ENCODE measurements around the gene HSD11B1.
A peak's percentile ranks its signal among the peaks of the same experiment; 100 is the strongest.
"Not testable (repeated sequence)": the region's sequence is repeated elsewhere in the genome, so short reads cannot be mapped to it uniquely, and the experiment has no call there.

Gene HSD11B1

DNA sequence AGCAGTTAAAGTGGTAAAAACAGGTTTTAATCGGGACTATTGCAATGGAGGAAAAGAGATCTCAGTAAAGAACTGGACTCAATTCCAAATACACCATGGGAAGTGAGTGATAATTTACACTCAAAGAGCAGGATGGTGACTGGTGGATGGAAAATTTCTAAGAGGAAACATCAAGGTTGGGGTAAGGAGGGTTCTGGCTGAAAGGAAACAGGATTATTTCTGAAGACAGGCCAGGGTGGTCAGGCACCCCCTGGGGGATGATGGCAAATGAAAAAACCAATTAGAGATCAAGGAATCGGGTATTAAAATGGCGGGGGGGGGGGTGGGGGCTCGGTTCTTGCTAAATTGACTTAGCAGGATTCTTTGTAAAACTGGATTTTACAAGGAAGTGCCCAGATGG lies 12.3 kb upstream of the HSD11B1 start:
- no peaks in the 10 kb centered on the region for H3K4me1 ChIP-seq (ENCODE audit: low read depth, poor library complexity, severe bottlenecking)
- H3K4me2 ChIP-seq = no peak overlapping the region
- no peaks in the 10 kb centered on the region for H3K27me3 ChIP-seq (ENCODE audit: insufficient read depth, low read depth)
- H3K79me2 ChIP-seq (ENCODE audit: insufficient read depth, low read depth) = no peaks in the 10 kb centered on the region
- H3K36me3 ChIP-seq (ENCODE audit: insufficient read depth) = no peaks in the 10 kb centered on the region
- H3K9ac ChIP-seq = no peak overlapping the region
- H2AFZ ChIP-seq (ENCODE audit: low read depth) = no peak overlapping the region; the same call in 1 of the 2 replicates
- H3K4me3 ChIP-seq (IDR thresholded peaks at IDR 0.05; ENCODE audit: insufficient read depth, low read depth, low read length) = no peak overlapping the region
- TF ChIP-seq, protein P1, sequence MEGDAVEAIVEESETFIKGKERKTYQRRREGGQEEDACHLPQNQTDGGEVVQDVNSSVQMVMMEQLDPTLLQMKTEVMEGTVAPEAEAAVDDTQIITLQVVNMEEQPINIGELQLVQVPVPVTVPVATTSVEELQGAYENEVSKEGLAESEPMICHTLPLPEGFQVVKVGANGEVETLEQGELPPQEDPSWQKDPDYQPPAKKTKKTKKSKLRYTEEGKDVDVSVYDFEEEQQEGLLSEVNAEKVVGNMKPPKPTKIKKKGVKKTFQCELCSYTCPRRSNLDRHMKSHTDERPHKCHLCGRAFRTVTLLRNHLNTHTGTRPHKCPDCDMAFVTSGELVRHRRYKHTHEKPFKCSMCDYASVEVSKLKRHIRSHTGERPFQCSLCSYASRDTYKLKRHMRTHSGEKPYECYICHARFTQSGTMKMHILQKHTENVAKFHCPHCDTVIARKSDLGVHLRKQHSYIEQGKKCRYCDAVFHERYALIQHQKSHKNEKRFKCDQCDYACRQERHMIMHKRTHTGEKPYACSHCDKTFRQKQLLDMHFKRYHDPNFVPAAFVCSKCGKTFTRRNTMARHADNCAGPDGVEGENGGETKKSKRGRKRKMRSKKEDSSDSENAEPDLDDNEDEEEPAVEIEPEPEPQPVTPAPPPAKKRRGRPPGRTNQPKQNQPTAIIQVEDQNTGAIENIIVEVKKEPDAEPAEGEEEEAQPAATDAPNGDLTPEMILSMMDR (conservative IDR thresholded peaks at IDR 0.05; ENCODE audit: low read depth, low read length) = no peak
- H4K20me1 ChIP-seq (ENCODE audit: insufficient read depth) = no peaks in the 10 kb centered on the region
- H3K27ac ChIP-seq = no peak overlapping the region

- Histone ChIP-seq H3K9ac (no peak overlapping the region), H3K36me3 (ENCODE audit: insufficient read depth) (no peaks in the 10 kb centered on the region), H3K4me1 (ENCODE audit: low read depth, poor library complexity, severe bottlenecking) (no peaks in the 10 kb centered on the region), H3K79me2 (ENCODE audit: insufficient read depth, low read depth) (no peaks in the 10 kb centered on the region), H4K20me1 (ENCODE audit: insufficient read depth) (no peaks in the 10 kb centered on the region), H2AFZ (ENCODE audit: low read depth) (peak overlapping the region; percentile 6; the same call in 1 of the 2 replicates), H3K4me3 (IDR thresholded peaks at IDR 0.05; ENCODE audit: insufficient read depth, low read depth, low read length) (no peak overlapping the region), H3K27ac (no peak overlapping the region), H3K27me3 (ENCODE audit: insufficient read depth, low read depth) (no peaks in the 10 kb centered on the region), H3K4me2 (peak overlapping the region; percentile 1; the same call in 1 of the 2 replicates)
- TF ChIP-seq, protein P1 (conservative IDR thresholded peaks at IDR 0.05; ENCODE audit: low read depth, low read length) = peak; percentile 99
These were observed 11.7 kb upstream of the HSD11B1 start for GRCh38 chr1:209692745-209693504.

- no peaks in the 10 kb centered on the region for H3K79me2 ChIP-seq (ENCODE audit: insufficient read depth, low read depth)
- H3K9ac ChIP-seq = no peak overlapping the region
- H4K20me1 ChIP-seq (ENCODE audit: insufficient read depth) = no peaks in the 10 kb centered on the region
- H3K36me3 ChIP-seq (ENCODE audit: insufficient read depth) = no peaks in the 10 kb centered on the region
- H2AFZ ChIP-seq (ENCODE audit: low read depth) = no peak overlapping the region
- no peaks in the 10 kb centered on the region for H3K4me1 ChIP-seq (ENCODE audit: low read depth, poor library complexity, severe bottlenecking)
- no peak overlapping the region for H3K27ac ChIP-seq
- TF ChIP-seq, protein P1 (conservative IDR thresholded peaks at IDR 0.05; ENCODE audit: low read depth, low read length) = no peak
- no peak overlapping the region for H3K4me3 ChIP-seq (IDR thresholded peaks at IDR 0.05; ENCODE audit: insufficient read depth, low read depth, low read length)
- no peaks in the 10 kb centered on the region for H3K27me3 ChIP-seq (ENCODE audit: insufficient read depth, low read depth)
- no peak overlapping the region for H3K4me2 ChIP-seq
These were observed 8.0 kb upstream of the HSD11B1 start for GRCh38 chr1:209696673-209697072.

DNA sequence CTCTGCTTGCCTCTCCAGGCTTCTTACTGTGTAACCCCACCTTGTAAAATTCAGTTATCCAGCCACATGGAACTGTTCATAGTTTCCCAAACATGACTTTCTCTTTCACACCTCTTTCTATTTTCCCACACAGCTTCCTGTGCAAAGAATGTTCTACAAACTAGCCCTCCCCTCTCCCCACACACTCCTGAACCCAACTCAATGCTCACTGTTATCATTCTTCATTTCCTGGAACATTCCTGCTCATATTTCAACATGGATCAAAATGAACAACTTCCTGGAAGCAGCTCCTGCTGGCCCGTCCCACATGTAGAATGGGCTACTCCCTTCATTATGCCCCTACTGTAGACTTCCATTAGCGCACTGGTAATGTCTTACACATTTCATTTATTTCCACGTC lies 7.5 kb upstream of the HSD11B1 start:
- no peaks in the 10 kb centered on the region for H4K20me1 ChIP-seq (ENCODE audit: insufficient read depth)
- no peak overlapping the region for H3K4me2 ChIP-seq
- H3K79me2 ChIP-seq (ENCODE audit: insufficient read depth, low read depth) = no peaks in the 10 kb centered on the region
- H3K27ac ChIP-seq = no peak overlapping the region
- no peak overlapping the region for H3K9ac ChIP-seq
- H2AFZ ChIP-seq (ENCODE audit: low read depth) = no peak overlapping the region
- no peaks in the 10 kb centered on the region for H3K27me3 ChIP-seq (ENCODE audit: insufficient read depth, low read depth)
- H3K4me1 ChIP-seq (ENCODE audit: low read depth, poor library complexity, severe bottlenecking) = no peaks in the 10 kb centered on the region
- TF ChIP-seq, protein P1 (conservative IDR thresholded peaks at IDR 0.05; ENCODE audit: low read depth, low read length) = no peak
- no peaks in the 10 kb centered on the region for H3K36me3 ChIP-seq (ENCODE audit: insufficient read depth)
- H3K4me3 ChIP-seq (IDR thresholded peaks at IDR 0.05; ENCODE audit: insufficient read depth, low read depth, low read length) = no peak overlapping the region

GRCh38 chr1:209700686-209701085 lies 4.0 kb upstream of the HSD11B1 start:
- H3K36me3 ChIP-seq (ENCODE audit: insufficient read depth); H3K4me2 ChIP-seq; H2AFZ ChIP-seq (ENCODE audit: low read depth); H3K4me3 ChIP-seq (IDR thresholded peaks at IDR 0.05; ENCODE audit: insufficient read depth, low read depth, low read length); H3K79me2 ChIP-seq (ENCODE audit: insufficient read depth, low read depth); H4K20me1 ChIP-seq (ENCODE audit: insufficient read depth); H3K27ac ChIP-seq; H3K4me1 ChIP-seq (ENCODE audit: low read depth, poor library complexity, severe bottlenecking); H3K9ac ChIP-seq; H3K27me3 ChIP-seq (ENCODE audit: insufficient read depth, low read depth): not testable (repeated sequence)

Measured in KMS-11 (cell line).